IPS-NIHi7 (cell line): Measurements from ENCODE around the gene ELOVL5.

Source experiments
- DNase-seq: peaks from one replicate; pipeline ENCODE4 v3.0.0; 2012; ENCODE audit warnings: mixed read lengths; ENCODE audit errors: extremely low spot score

ELOVL5 gene

DNA sequence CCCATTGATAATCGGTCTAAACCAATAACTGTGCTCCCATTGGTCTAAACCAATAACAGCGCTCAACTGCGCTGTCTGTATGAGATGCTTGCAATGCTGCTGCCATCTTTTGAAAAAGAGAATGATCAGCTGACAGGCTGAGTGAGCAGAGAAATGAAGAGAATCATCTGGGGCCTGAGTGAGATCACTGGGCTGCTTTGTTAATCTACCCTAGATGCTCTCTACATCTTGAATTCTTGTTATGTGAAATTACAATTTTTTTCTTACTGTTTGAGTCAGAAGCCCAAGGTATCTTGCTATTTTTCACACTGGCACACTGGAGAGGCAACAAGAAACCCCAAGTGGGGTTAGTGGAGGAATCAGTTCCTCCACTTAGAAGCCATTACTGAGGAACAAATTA lies 108.6 kb downstream of the ELOVL5 start:
- no peak for DNase-seq

DNA sequence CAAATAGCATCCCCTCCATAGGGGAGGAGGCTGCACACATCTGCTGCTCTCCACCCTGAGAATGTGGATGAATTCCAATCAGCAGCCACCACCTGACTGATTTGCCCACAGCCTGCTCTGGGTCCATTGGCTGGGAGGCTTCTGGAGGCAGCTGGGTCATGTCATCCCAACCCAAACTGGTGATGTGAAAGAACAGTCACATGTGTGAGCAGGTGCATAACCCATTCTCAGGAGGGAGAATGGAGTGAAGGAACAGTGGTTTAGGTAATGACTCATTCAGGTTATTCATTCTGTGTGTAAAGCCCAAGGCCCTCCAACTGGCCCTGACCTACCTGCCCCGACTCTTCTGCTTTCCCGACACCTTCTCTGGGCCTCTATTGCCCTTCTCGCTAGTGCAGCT lies 109.2 kb downstream of the ELOVL5 start:
- DNase-seq: no peak

DNA sequence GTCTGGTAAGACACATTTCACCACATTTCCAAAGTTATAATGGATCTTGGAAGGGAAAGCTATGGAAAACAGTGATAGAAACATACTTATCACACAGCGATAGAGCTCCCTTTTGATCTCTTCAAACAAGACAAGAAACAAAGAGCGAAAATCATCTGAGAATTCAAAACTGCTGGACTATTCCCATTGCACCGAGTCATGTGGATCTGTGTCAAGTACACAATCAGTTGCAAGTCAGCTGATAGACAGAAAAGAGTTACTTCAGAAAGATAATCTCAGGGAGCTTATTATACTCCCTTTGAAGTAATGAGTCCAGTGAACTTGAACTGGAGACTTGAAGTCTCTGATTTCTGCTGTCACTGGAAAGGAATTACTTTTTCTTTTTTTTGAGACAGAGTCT lies 110.4 kb downstream of the ELOVL5 start:
- DNase-seq: no peak

DNA sequence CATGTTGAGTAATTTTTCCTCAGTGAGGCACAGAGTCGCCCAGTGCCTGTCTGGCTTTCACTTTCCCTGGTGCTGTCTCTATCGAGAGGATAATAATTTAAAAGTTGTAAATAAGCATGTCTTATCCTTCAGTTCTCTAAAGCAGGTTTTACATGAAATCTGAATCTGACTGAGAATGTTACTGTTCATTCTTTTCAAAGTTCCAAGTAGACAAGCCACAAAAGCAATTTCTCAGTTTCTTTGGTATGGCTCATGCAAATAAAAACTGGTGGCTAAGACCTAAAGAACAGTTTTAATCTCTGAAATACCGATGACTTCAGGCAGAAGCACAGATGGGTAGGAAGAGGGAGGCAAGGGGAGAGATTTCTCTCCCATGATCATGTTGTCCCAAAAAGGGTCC lies 112.5 kb downstream of the ELOVL5 start:
- DNase-seq: no peak

DNA sequence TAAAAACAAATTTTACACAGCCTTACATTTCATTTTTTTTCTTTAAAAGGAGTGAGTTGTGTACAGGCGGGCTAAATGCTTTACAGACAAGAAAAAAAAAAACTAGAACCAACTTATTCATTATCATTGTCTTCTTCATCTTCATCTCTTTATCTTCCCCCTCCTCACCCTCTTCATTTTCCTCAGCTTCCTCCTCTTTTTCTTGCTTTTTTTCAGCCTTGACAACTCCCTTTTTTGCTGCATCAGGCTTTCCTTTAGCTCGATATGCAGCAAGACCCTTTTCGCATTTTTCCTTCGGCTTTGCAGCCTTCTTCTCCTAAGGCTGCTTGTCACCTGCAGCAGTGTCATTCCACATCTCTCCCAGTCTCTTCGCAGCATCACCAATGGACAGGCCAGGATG lies 113.2 kb downstream of the ELOVL5 start:
- DNase-seq: no peak

DNA sequence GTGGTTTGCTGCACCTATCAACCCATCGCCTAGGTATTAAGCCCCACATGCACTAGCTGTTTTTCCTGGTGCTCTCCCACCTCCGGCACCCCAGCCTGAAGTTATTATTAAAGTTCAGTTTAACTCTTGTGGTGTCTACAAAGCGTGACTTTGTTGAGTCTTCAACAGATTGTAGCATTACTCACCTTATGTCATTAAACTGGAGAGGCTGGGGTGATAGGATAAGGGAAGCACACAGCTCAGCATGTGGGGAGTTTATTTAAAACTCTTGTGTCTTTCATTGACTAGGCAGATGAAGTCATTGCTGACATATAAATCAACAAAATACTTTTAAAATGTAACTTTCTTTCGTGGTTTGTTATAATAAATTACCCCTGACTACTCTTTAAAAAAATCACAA lies 115.4 kb downstream of the ELOVL5 start:
- no peak for DNase-seq

DNA sequence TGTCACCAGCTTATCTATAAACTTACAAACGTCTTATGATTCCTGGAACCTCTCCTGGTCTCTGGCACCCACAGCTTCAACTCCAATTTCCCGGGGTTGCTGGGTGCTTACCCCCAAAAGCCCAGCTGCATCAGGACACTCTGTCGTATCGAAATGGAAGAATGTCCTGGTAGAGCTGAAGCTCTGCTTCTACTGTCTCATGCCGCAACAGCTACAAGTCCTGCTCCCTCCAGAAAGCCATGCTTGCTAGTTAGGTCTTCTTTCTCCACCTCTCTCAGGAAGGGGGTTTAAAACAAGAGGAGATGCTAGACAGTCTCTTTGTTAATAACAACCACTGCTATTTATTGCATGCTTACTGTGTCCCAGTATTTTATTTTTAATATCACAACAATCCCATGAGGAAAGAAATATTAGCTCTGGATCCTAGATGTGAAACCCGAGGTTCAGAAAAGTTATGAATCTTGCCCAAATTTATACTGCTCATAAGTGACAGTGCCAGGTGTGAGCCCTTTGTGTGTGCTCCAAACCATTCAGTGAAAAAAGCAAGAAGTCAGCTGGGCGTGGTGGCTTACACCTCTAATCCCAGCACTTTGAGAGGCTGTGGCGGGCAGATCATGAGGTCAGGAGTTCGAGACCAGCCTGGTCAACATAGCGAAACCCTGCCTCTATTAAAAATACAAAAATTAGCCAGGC lies 117.8 kb downstream of the ELOVL5 start:
- no peak for DNase-seq

DNA sequence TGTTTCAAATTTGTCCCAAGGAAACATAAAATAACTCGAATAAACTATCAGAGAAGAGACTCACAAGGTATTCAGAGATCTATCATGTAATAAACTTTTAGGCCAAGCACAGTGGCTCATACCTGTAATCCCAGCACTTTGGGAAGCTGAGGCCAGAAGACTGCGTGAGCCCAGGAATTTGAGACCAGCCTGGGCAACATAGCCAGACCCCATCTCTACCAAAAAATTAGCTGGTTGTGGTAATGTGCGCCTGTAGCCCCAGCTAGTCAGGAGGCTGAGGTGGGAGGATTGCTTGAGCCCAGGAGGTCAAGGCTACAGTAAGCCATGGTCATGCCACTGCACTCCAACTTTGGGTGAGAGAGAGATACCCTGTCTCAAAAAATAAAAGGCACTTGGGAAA lies 120.9 kb downstream of the ELOVL5 start:
- DNase-seq: no peak

DNA sequence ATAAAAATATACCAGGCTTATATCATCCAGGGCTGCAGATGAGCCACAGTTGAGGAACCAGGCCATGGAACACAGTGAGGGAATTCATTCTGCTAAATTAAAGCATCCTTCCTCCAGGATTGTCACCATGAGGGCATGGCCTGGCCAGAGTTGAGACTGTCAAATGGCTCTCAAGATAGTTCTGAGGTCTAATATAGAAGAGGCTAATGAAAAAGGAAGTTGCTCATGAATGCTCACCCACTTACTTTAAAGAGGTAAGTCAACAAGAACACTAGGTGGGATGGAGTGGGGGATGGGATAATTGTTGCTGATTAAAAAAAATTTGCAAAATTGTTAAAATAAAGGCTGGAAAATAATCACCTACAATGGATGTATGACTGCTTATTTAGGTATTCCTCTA lies 128.1 kb downstream of the ELOVL5 start:
- no peak for DNase-seq
